ENCODE results near the gene MAP9. TPM values are rescaled to one million over a fixed set of nuclear protein-coding genes. Genes with fewer than 3 reads are reported as not detected.

Gene MAP9
- polyA plus RNA-seq, 1 donor from 2014 or later, result 36.0 TPM

DNA sequence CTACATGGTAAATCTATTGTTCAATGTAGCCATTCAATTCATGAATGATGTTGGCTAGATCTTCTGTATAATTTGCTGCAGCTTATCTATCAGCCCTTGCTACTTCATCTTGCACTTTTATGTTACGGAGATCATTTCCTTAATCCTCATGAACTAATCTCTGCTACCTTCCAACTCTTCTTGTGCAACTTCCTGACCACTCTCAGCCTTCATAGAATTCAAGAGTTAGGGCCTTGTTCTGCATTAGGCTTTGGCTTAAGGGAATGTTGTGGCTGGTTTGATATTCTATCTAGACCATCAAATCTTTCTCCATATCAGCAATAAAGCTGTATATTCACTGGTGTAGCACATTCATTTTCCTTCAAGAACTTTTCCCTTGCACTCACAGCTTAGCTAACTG is 36.7 kb upstream of the MAP9 start:
- H3K9me3 ChIP-seq (ENCODE audit: low read length), result no peaks in the 10 kb centered on the region
- H3K9ac ChIP-seq (ENCODE audit: low read length), result no peak overlapping the region
- no peak overlapping the region for H2AFZ ChIP-seq (ENCODE audit: low read depth, low read length)
- H3K4me3 ChIP-seq (ENCODE audit: low read length), result no peak overlapping the region
- no peak overlapping the region for H3K4me2 ChIP-seq (ENCODE audit: low read length)
- H3K9me2 ChIP-seq (ENCODE audit: insufficient read depth, low read length), result no peaks in the 10 kb centered on the region
- no peaks in the 10 kb centered on the region for H3K79me2 ChIP-seq (replicated peaks; ENCODE audit: insufficient read depth, low read length)
- TF ChIP-seq SMC3 (conservative IDR thresholded peaks at IDR 0.05; ENCODE audit: poor library complexity), result no peak
- no peak for TF ChIP-seq EP300 (conservative IDR thresholded peaks at IDR 0.05; ENCODE audit: poor library complexity, severe bottlenecking)
- no peak for TF ChIP-seq MXI1 (conservative IDR thresholded peaks at IDR 0.05; ENCODE audit: poor library complexity, severe bottlenecking)
- TF ChIP-seq TAF1 (IDR thresholded peaks at IDR 0.05; ENCODE audit: low read depth), result no peak
- TF ChIP-seq POLR2AphosphoS5 (IDR thresholded peaks at IDR 0.05), result no peak
- TF ChIP-seq, protein P1, sequence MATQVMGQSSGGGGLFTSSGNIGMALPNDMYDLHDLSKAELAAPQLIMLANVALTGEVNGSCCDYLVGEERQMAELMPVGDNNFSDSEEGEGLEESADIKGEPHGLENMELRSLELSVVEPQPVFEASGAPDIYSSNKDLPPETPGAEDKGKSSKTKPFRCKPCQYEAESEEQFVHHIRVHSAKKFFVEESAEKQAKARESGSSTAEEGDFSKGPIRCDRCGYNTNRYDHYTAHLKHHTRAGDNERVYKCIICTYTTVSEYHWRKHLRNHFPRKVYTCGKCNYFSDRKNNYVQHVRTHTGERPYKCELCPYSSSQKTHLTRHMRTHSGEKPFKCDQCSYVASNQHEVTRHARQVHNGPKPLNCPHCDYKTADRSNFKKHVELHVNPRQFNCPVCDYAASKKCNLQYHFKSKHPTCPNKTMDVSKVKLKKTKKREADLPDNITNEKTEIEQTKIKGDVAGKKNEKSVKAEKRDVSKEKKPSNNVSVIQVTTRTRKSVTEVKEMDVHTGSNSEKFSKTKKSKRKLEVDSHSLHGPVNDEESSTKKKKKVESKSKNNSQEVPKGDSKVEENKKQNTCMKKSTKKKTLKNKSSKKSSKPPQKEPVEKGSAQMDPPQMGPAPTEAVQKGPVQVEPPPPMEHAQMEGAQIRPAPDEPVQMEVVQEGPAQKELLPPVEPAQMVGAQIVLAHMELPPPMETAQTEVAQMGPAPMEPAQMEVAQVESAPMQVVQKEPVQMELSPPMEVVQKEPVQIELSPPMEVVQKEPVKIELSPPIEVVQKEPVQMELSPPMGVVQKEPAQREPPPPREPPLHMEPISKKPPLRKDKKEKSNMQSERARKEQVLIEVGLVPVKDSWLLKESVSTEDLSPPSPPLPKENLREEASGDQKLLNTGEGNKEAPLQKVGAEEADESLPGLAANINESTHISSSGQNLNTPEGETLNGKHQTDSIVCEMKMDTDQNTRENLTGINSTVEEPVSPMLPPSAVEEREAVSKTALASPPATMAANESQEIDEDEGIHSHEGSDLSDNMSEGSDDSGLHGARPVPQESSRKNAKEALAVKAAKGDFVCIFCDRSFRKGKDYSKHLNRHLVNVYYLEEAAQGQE (IDR thresholded peaks at IDR 0.05; ENCODE audit: borderline replicate concordance), result no peak
- TF ChIP-seq, protein P2, sequence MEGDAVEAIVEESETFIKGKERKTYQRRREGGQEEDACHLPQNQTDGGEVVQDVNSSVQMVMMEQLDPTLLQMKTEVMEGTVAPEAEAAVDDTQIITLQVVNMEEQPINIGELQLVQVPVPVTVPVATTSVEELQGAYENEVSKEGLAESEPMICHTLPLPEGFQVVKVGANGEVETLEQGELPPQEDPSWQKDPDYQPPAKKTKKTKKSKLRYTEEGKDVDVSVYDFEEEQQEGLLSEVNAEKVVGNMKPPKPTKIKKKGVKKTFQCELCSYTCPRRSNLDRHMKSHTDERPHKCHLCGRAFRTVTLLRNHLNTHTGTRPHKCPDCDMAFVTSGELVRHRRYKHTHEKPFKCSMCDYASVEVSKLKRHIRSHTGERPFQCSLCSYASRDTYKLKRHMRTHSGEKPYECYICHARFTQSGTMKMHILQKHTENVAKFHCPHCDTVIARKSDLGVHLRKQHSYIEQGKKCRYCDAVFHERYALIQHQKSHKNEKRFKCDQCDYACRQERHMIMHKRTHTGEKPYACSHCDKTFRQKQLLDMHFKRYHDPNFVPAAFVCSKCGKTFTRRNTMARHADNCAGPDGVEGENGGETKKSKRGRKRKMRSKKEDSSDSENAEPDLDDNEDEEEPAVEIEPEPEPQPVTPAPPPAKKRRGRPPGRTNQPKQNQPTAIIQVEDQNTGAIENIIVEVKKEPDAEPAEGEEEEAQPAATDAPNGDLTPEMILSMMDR (IDR thresholded peaks at IDR 0.05; ENCODE audit: poor library complexity, severe bottlenecking), result no peak
- no peak for TF ChIP-seq RAD21 (conservative IDR thresholded peaks at IDR 0.05)
- TF ChIP-seq EZH2 (IDR thresholded peaks at IDR 0.05; ENCODE audit: borderline replicate concordance, insufficient read depth, low read length, poor library complexity, severe bottlenecking), result no peak
- H3K27ac ChIP-seq (ENCODE audit: low read length), result no peak overlapping the region
- H3K27me3 ChIP-seq (ENCODE audit: insufficient read depth, low read depth, low read length), result no peaks in the 10 kb centered on the region
- no peaks in the 10 kb centered on the region for H3K36me3 ChIP-seq (ENCODE audit: insufficient read depth, low read length)
- no peaks in the 10 kb centered on the region for H3F3A ChIP-seq (ENCODE audit: insufficient read depth, low read length, poor library complexity, severe bottlenecking)
- H4K20me1 ChIP-seq (ENCODE audit: insufficient read depth), result no peaks in the 10 kb centered on the region

DNA sequence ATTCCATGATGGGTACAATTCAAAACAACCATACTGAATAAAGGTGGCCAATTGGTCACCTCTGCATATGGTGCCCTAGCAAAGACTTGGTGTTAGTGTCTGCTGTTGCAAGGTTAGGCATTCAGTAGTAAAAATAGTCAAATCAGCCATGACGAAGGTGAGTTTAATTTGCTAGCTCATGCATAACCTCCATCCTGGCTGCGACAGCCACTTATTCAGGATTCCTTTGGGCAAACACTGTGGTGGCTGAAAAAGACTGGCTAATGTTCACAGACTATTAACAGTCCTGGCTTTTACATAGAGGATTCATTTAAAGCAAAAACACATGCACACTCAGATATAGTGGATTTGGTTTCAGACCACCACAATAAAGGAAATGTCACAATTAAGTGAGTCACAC is 34.8 kb upstream of the MAP9 start:
- TF ChIP-seq EZH2 (IDR thresholded peaks at IDR 0.05; ENCODE audit: borderline replicate concordance, insufficient read depth, low read length, poor library complexity, severe bottlenecking) (no peak), RAD21 (conservative IDR thresholded peaks at IDR 0.05) (no peak), POLR2AphosphoS5 (IDR thresholded peaks at IDR 0.05) (no peak), MXI1 (conservative IDR thresholded peaks at IDR 0.05; ENCODE audit: poor library complexity, severe bottlenecking) (no peak), TAF1 (IDR thresholded peaks at IDR 0.05; ENCODE audit: low read depth) (no peak), EP300 (conservative IDR thresholded peaks at IDR 0.05; ENCODE audit: poor library complexity, severe bottlenecking) (no peak), SMC3 (conservative IDR thresholded peaks at IDR 0.05; ENCODE audit: poor library complexity) (no peak)
- TF ChIP-seq, protein P1 (IDR thresholded peaks at IDR 0.05; ENCODE audit: borderline replicate concordance), result no peak
- TF ChIP-seq, protein P2 (IDR thresholded peaks at IDR 0.05; ENCODE audit: poor library complexity, severe bottlenecking), result no peak
- Histone ChIP-seq H4K20me1 (ENCODE audit: insufficient read depth) (no peaks in the 10 kb centered on the region), H3K4me2 (ENCODE audit: low read length) (no peak overlapping the region), H3K27ac (ENCODE audit: low read length) (no peak overlapping the region), H3K4me3 (ENCODE audit: low read length) (no peak overlapping the region), H3F3A (ENCODE audit: insufficient read depth, low read length, poor library complexity, severe bottlenecking) (no peaks in the 10 kb centered on the region), H3K9ac (ENCODE audit: low read length) (no peak overlapping the region), H2AFZ (ENCODE audit: low read depth, low read length) (no peak overlapping the region), H3K27me3 (ENCODE audit: insufficient read depth, low read depth, low read length) (no peaks in the 10 kb centered on the region), H3K79me2 (replicated peaks; ENCODE audit: insufficient read depth, low read length) (no peaks in the 10 kb centered on the region), H3K36me3 (ENCODE audit: insufficient read depth, low read length) (no peaks in the 10 kb centered on the region), H3K9me3 (ENCODE audit: low read length) (no peaks in the 10 kb centered on the region), H3K9me2 (ENCODE audit: insufficient read depth, low read length) (no peaks in the 10 kb centered on the region)
